Fibroblast of gingiva (primary cell): ENCODE measurements around the gene HIKESHI.

ENCODE experiments used
- DNase-seq: peaks from one replicate; pipeline ENCODE4 v3.0.0-alpha.2; 2011; ENCODE audit warnings: low read depth

Gene HIKESHI

GRCh38 chr11:86302092-86302793 is at the start of gene HIKESHI:
Gene HIKESHI (plus strand): TSS chr11:86302240. CDS start chr11:86302449, 209 bp downstream.
- peak; percentile 97 for DNase-seq

- no peak for DNase-seq
These were observed 46.1 kb upstream of the HIKESHI start for GRCh38 chr11:86255896-86256295.

DNA sequence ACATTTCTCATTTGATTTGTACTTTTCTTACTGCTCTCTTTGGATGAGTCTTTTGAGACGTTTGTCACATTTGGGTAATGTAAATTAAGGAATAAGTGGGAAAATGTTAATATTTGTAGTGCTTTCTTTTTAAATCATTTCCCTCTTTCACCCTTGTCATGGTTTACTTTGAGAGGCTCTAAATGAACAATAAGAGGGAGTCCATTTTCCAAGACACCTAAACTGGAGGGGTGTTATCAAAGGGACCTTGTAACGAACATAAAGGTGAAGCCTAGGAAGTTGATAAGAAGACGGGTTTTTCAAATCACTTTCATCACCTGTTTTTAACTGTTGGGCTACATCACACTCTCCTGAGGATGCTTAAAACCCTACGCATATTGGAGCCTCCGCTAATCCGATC is 45.4 kb upstream of the HIKESHI start:
- DNase-seq: no peak

DNA sequence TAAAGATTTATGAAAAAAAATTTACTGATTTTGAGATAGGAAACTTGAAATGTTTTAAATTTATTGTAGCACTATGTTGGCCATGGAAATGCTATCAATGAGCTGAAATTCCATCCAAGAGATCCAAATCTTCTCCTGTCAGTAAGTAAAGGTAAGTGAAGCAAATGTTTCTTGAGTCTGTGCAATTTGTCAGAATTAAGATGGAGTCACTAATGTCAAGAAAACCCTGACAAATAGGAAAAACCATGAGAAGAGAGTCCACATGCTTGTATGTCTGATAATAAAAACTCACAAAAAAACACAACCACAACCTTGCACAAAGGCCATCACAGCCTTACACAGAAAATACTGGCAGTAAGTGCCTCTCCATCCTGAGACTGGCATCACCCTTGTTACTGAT is 44.6 kb upstream of the HIKESHI start:
- DNase-seq: no peak

GRCh38 chr11:86259730-86260129 is 42.3 kb upstream of the HIKESHI start:
- DNase-seq: no peak

DNA sequence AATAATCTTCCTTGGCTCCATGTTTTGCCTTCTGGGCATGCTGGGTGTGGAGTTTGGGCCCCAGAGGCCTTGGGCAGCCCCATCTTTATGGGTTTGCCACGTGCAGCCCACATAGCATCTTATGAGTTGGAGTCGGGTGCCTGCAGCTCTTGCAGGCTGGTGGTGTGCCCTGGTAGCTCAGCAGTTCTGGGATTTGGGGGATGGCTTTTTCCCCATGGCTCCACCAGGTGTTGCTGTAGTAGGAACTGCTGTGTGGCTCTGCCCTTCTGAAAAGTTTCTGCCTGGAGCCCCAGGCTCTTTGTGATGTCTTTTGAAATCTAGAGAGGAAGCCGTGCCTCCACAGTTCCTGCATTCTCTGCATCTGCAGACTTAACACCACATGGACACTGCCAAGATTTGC is 40.7 kb upstream of the HIKESHI start:
- no peak for DNase-seq

- DNase-seq: no peak
These were observed 39.7 kb upstream of the HIKESHI start for GRCh38 chr11:86262387-86262786.

- DNase-seq: no peak
These were observed 37.4 kb upstream of the HIKESHI start for GRCh38 chr11:86264649-86265048.

DNA sequence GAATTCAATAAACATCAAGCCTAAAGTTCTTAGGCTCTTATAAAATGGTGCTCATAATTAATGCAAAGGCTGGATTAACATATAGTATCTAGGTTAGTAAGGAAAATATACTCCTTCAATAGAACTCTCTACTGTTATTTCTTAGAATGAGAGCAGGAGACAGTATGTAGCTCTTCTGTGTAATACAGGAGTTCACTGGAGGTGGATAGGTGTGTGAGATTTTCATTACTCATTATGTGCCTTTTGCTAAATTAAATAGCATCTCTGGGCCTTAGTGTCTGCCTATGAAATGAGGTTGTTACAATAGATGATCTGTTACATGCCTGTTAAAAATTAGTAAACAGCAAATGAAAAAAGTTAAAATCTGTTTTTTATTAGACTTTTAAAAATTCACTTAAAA is 36.8 kb upstream of the HIKESHI start:
- DNase-seq: no peak

DNA sequence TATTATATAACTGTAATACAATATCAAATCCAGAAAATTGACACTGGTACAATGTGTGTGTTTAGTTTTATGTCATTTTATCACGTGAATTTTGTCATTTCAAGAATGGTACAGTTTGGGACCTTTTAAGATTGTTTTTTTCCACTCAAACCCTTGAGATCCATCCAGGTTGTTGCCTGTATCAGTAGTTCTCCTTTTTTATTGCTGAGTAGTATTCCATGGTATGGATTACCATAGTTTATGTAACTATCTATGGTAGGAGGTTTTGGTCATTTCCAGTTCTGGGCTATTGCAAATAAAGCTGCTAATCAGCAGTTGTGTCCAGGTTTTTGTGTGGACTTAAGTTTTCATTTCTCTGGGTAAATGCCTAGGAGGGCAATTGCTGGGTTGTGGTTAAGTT is 32.4 kb upstream of the HIKESHI start:
- DNase-seq: no peak

- DNase-seq: no peak
These were observed 27.5 kb upstream of the HIKESHI start for GRCh38 chr11:86274503-86274902.

GRCh38 chr11:86274999-86275398 is 27.0 kb upstream of the HIKESHI start:
- no peak for DNase-seq

- DNase-seq: no peak
These were observed 26.3 kb upstream of the HIKESHI start for GRCh38 chr11:86275493-86276370.

DNA sequence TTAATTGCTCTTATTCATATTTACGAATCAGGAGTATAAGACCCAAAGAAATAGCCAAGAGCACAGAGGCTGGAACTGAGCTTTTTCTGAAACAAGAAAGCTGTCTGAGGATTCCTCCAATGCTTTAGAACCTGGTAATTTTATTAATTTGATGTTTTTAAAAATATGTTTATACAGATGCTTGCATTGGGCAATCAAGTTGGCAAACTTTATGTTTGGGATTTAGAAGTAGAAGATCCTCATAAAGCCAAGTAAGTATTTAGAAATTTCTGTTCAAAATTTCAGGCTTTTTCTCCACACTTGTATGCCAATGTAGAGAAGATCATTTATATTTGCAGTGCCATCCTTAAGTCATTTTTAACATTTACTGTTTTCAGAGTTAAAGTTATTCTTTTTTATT is 24.3 kb upstream of the HIKESHI start:
- DNase-seq: peak; percentile 53

- DNase-seq: no peak
These were observed 23.8 kb upstream of the HIKESHI start for GRCh38 chr11:86278226-86278625.

GRCh38 chr11:86279747-86280146 is 22.3 kb upstream of the HIKESHI start:
- DNase-seq: peak; percentile 26

DNA sequence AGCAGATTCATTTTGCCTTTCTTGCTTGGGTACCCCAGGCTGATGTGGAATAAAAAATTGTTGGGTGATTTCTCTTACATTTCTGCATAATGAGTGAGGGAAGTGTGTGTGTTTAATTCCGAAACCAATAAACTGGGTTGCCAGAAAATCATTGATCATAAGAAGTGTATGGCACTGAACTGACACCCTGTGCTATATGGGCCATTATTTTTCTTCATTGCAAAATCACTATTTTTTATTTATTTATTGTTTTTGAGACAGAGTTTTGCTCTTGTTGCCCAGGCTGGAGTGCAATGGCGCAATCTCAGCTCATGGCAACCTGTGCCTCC is 14.6 kb upstream of the HIKESHI start:
- no peak for DNase-seq

DNA sequence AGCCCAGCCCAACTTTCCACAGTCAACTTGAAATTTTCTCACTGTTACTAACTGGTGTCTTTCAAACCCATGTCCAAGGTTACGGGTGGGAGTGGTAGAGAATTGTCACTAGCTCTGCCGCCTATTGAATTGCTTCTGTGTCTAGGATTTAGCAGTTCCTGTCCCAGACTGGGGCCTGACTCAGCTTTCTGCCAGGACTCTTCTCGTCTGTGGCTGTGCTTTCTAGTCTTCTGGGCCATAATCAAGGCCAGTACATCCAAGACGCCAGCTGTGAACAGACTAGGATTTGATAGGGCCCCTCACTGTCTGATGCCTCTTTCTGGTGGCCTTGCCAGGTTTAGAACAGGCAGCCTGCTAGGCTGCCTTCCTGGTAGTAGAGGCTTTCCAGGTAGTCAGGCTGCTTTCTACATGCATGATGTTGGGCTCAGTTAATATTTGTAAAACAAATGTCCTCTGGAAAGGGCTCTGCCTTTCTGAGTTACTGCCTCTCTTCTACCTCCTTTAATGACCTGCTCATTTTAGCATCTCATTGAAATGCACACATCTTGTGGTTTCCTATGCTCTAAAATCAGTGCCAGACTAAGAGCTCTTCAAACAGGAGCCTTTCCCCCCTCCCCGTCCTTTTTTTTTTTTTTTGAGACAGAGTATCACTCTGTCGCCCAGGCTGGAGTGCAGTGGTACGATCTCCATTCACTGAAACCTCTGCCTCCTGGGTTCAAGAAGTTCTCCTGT is 13.1 kb upstream of the HIKESHI start:
- no peak for DNase-seq

- DNase-seq: peak; percentile 39
These were observed 12.3 kb upstream of the HIKESHI start for GRCh38 chr11:86289508-86290280.

- DNase-seq: peak; percentile 39
These were observed 10.4 kb upstream of the HIKESHI start for GRCh38 chr11:86291466-86292262.

DNA sequence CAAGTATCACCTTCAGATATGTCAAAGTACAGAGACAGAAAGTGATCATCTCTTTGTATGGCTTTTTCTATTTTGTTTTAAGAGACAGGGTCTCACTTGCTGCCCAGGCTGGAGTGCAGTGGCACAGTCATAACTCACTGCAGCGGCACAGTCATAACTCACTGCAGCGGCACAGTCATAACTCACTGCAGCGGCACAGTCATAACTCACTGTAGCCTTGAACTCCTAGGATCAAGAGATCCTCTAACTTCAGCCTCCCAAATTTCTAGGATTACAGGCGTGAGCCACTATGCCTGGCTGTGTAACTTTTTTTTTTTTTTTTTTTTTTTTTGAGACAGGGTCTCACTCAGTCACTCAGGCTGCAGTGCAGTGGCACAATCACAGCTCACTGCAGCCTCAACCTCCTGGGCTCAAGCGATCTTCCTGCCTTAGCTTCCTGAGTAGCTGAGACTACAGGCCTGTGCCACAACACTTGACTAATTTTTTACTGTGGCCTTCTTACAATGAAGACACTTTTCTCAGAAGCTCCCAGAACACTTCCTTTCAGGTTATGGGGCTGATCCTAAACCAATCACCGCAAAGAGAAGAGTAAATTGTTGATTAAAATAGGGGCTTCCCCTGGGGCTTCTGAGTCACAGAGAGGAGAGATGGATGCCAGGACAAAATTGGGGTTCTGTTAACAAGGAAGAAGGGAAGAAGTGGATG is 9.0 kb upstream of the HIKESHI start:
- no peak for DNase-seq
